ENCODE data around the gene LPCAT1.

DNA sequence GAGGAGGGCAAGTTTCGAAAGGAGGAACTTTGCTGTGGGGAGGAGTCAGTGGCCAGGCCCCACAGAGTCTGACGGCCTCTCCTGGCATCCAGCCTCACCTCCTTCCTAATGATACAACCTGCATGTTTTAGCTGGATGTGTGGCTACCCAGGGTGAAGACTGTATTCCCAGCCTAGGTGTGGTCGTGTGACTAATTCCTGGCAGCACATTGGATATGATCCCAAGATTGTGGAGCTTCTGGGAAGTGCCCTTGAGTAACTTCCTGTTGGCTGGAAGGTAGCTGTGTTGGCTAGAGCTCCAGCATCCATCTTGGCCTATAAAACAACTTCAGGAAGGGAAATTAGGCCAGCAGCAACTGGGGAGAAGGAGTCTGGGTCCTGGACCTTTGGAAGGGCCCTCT, 19.0 kb upstream of the LPCAT1 start:
- TF ChIP-seq POLR2AphosphoS5 (IDR thresholded peaks at IDR 0.05; ENCODE audit: borderline replicate concordance, low read depth, low read length) = no peak
- no peak for TF ChIP-seq EZH2 (IDR thresholded peaks at IDR 0.05)
- no peak for TF ChIP-seq FOXP2 (optimal IDR thresholded peaks at IDR 0.05; ENCODE audit: control extremely low read depth, extremely low read length, insufficient read depth)

All from SK-N-MC (cell line).